Psoas muscle (tissue), 8 donors: ENCODE data around the gene TAAR1. TPM values are rescaled to one million over a fixed set of nuclear protein-coding genes. Genes with fewer than 3 reads are reported as not detected.
"Not testable (repeated sequence)": the region's sequence is repeated elsewhere in the genome, so short reads cannot be mapped to it uniquely, and the experiment has no call there.

ENCODE experiments used
- ATAC-seq, 4 donors: fragments of 200-7000 bp; cut with Tn5 transposase; one replicate each; pipeline ENCODE4 v1.9.1; 2020; ENCODE audit warnings: moderate library complexity in 3 of 4, mild to moderate bottlenecking in 2 of 4
- DNase-seq, 2 donors: peaks; one replicate each; pipeline ENCODE4 v3.0.0-alpha.2; 2020
- H3K27ac ChIP-seq: fragments of 200-600 bp; one replicate; pipeline ENCODE4 v1.8.0; 2022
- H3K27me3 ChIP-seq, 3 donors: fragments of 200-600 bp in 1 of 3; one replicate each; pipeline versions ENCODE4 v1.6.1 to v1.8.0; 2013 to 2022; ENCODE audit warnings: low read length in 2 of 3, mild to moderate bottlenecking in 2 of 3, moderate library complexity in 1 of 3; ENCODE audit not compliant: insufficient read depth in 3 of 3
- H3K36me3 ChIP-seq, 2 donors: fragments of 200-600 bp in 1 of 2; one replicate each; pipeline versions ENCODE4 v1.6.1 to v1.8.0; 2013 to 2022; ENCODE audit warnings: low read depth in 1 of 2, mild to moderate bottlenecking in 1 of 2, moderate library complexity in 1 of 2; ENCODE audit not compliant: insufficient read depth in 1 of 2
- H3K4me1 ChIP-seq: fragments of 200-600 bp; one replicate; pipeline ENCODE4 v1.8.0; 2022
- H3K4me3 ChIP-seq: fragments of 200-600 bp; one replicate; pipeline ENCODE4 v1.8.0; 2022; ENCODE audit warnings: mild to moderate bottlenecking
- H3K9me3 ChIP-seq: fragments of 200-600 bp; one replicate; pipeline ENCODE4 v1.8.0; 2022
- WGBS, 3 donors: extraction: QIAGEN DNeasy Blood & Tissue Kit; methylation state at CpG; one replicate each; pipeline versions ENCODE4 v1.1.6 to v1.1.7; 2013; 5-methylcytosine and 5-hydroxymethylcytosine counted together
- intact Hi-C, 2 donors: fragments of 100-400 bp; cut with DNase I; formaldehyde crosslinking; loops; one replicate each; pipeline versions ENCODE4 v1.11.0 to v1.14.2; 2022
- long read RNA-seq, 2 donors: library from polyadenylated mRNA; unstranded; transcript quantifications; one replicate each; pipeline ENCODE4 v2.0.0, GENCODE V29; 2021
- polyA plus RNA-seq, 3 donors: library from polyadenylated mRNA; stranded (reverse); fragments of 200-250 nt; gene quantifications; one replicate each; pipeline ENCODE4 v1.2.3, GENCODE V29; 2013
- total RNA-seq, 4 donors: library from RNA; stranded (reverse); fragmentation: NEBNext Ultra II Directional in 2 of 4; extraction: Animal tissue kit (Norgen Biotek cat#: 25700) in 2 of 4; gene quantifications; one replicate each; pipeline versions ENCODE4 v1.2.1 to v1.2.4, GENCODE V29; 2021 to 2023
- TF ChIP-seq, protein P1 (sequence below): fragments of 200-600 bp; IDR thresholded peaks from one replicate; pipeline ENCODE4 v1.8.0; 2022; ENCODE audit warnings: antibody characterized with exemption
- donor health status: healthy with polysubstance abuse.
- donor health status: DM: no; HTN: no; CAD: no; lungs with moderate emphysema.
- donor health status: Bipolar disorder and iron deficiency.
- donor health status: healthy.
- donor health status: DM: yes; HTN: yes; CAD: no.
- donor health status: DM: no; HTN: no; CAD: no.
- donor health status: DM: no; HTN: no; CAD: no.
- donor health status: DM: yes; HTN: yes; CAD: no.

The TAAR1 gene, protein sequence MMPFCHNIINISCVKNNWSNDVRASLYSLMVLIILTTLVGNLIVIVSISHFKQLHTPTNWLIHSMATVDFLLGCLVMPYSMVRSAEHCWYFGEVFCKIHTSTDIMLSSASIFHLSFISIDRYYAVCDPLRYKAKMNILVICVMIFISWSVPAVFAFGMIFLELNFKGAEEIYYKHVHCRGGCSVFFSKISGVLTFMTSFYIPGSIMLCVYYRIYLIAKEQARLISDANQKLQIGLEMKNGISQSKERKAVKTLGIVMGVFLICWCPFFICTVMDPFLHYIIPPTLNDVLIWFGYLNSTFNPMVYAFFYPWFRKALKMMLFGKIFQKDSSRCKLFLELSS
- not detected for total RNA-seq
- polyA plus RNA-seq, result not detected
- long read RNA-seq, donor 1, result 0 reads
- long read RNA-seq, donor 2, result 0 reads

DNA sequence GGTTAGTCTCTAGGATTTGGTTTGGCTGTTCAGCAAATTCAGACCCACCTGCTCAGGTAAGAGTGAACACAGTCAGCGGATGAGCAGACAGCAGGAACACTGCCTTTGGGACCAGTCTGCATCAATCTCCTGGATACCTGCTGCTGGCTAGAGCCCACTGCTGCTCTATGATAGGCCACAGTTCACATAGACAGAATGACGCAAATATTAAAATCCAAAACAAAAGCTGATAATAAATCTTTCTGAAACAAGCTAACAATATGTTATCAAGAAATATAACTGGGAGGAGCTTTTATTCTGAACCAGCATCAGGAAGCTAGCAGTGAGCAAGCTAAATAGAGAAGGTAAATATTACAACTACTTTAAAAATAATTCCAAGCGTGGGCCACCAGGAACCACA is at the start of gene TAAR1:
Gene TAAR1 (minus strand): TSS at position 101 of the 400 bp plus-strand sequence. CDS start 13,179 bp downstream, outside the sequence.
- H3K36me3 ChIP-seq, result no peaks in the 10 kb centered on the region
- H3K4me3 ChIP-seq, result no peak within 1 kb of the TSS
- H3K27me3 ChIP-seq, result no peaks in the 10 kb centered on the region
- no peak within 1 kb of the TSS for H3K27ac ChIP-seq
- H3K4me1 ChIP-seq, result no peaks in the 10 kb centered on the region
- no peaks in the 10 kb centered on the region for H3K9me3 ChIP-seq
- TF ChIP-seq, protein P1, sequence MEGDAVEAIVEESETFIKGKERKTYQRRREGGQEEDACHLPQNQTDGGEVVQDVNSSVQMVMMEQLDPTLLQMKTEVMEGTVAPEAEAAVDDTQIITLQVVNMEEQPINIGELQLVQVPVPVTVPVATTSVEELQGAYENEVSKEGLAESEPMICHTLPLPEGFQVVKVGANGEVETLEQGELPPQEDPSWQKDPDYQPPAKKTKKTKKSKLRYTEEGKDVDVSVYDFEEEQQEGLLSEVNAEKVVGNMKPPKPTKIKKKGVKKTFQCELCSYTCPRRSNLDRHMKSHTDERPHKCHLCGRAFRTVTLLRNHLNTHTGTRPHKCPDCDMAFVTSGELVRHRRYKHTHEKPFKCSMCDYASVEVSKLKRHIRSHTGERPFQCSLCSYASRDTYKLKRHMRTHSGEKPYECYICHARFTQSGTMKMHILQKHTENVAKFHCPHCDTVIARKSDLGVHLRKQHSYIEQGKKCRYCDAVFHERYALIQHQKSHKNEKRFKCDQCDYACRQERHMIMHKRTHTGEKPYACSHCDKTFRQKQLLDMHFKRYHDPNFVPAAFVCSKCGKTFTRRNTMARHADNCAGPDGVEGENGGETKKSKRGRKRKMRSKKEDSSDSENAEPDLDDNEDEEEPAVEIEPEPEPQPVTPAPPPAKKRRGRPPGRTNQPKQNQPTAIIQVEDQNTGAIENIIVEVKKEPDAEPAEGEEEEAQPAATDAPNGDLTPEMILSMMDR, result no peak
- ATAC-seq (no peak), DNase-seq (no peak)
- intact Hi-C loops, result no loop called here
- 76 to 89% (median 85%) methylated on average over 3 of the region's 3 CpGs for WGBS, 3 donors

DNA sequence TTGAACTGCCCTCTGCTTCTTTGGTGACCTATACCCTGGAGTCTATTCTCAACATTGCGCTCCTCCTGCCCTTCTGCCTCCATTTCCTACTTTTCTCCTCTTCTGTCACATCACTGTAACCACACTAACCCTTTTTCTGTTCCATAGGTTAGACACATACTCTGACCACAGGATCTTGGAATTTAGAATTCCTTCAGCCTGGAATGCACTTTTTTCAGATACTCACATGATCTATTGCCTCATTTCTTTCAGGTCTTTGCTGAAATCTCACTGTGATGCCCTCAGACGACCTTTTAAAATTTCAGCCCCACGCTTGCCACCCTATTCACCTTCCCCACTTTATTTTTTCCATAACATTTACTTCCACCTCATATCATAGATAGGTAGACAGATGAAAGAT is 49.8 kb upstream of the TAAR1 start:
- no peaks in the 10 kb centered on the region for H3K36me3 ChIP-seq
- ATAC-seq (no peak), DNase-seq (no peak)
- 80 to 84% (median 82%) methylated on average over 3 of the region's 3 CpGs for WGBS, 3 donors
- no peak overlapping the region for H3K4me3 ChIP-seq
- intact Hi-C loops, result no loop called here
- TF ChIP-seq, protein P1, result no peak
- no peaks in the 10 kb centered on the region for H3K9me3 ChIP-seq
- H3K27ac ChIP-seq, result no peak overlapping the region
- no peaks in the 10 kb centered on the region for H3K27me3 ChIP-seq
- H3K4me1 ChIP-seq, result no peaks in the 10 kb centered on the region

DNA sequence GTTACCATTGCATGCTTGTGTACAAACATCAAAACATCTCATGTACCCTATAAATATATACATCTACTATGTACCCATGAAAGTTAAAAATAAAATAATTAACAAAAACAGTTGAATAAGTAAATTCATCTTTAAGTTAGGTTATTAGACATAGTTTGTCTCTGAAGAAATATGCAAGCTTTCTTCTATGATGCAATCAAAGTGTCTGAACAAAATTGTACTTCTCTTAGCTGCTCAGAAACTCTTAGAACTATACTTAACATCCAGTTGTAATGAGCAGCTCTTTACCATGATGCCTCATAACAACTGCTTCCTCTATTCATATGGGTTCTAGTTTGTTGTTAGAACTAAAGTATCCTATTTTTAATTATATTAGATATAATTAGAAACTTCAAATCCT is 49.0 kb upstream of the TAAR1 start:
- TF ChIP-seq, protein P1, result no peak
- H3K4me3 ChIP-seq, result no peak overlapping the region
- no peak for ATAC-seq
- no peaks in the 10 kb centered on the region for H3K4me1 ChIP-seq
- no peaks in the 10 kb centered on the region for H3K36me3 ChIP-seq
- DNase-seq, result no peak
- intact Hi-C loops, result no loop called here
- H3K27me3 ChIP-seq, result no peaks in the 10 kb centered on the region
- no peaks in the 10 kb centered on the region for H3K9me3 ChIP-seq
- no peak overlapping the region for H3K27ac ChIP-seq

DNA sequence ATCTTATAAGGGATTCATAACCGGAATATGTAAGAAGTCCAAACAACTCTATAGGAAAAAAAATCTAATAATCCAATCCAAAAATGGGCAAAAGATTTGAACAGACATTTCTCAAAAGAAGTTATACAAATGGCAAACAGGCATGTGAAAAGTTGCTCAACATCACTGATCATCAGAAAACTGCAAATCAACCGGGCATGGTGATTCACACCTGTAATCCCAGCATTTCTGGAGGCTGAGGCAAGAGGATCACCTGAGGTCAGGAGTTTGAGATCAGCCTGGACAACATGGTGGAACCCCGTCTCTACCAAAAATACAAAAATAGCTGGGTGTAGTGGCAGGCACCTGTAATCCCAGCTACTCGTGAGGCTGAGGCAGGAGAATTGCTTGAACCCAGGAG is 47.8 kb upstream of the TAAR1 start:
- H3K27ac ChIP-seq, H3K4me3 ChIP-seq, intact Hi-C loops, ATAC-seq, H3K4me1 ChIP-seq, H3K9me3 ChIP-seq, H3K27me3 ChIP-seq, DNase-seq, H3K36me3 ChIP-seq: not testable (repeated sequence)
- WGBS, 3 donors, result 85 to 93% (median 90%) methylated on average over 4 of the region's 4 CpGs

- H3K27me3 ChIP-seq, result no peaks in the 10 kb centered on the region
- intact Hi-C loops, result no loop called here
- DNase-seq (no peak), ATAC-seq (no peak)
- TF ChIP-seq, protein P1, result no peak
- H3K36me3 ChIP-seq, result no peaks in the 10 kb centered on the region
- no peak overlapping the region for H3K27ac ChIP-seq
- H3K9me3 ChIP-seq, result no peaks in the 10 kb centered on the region
- no peak overlapping the region for H3K4me3 ChIP-seq
- no peaks in the 10 kb centered on the region for H3K4me1 ChIP-seq
These were observed 45.0 kb upstream of the TAAR1 start for GRCh38 chr6:132703936-132704335.
